Left cardiac atrium (tissue), 4 donors: ENCODE data around the gene C19orf73. TPM values are rescaled to one million over a fixed set of nuclear protein-coding genes. Genes with fewer than 3 reads are reported as not detected.

Experiments
- ATAC-seq, 2 donors: fragments of 200-7000 bp; cut with Tn5 transposase; one replicate each; pipeline ENCODE4 v1.9.1; 2020; ENCODE audit warnings: mild to moderate bottlenecking in 2 of 2, moderate library complexity in 2 of 2
- DNase-seq: peaks from one replicate; pipeline ENCODE4 v3.0.0-alpha.2; 2020
- intact Hi-C, 2 donors: fragments of 100-400 bp; cut with DNase I; formaldehyde crosslinking; loops; one replicate each; pipeline versions ENCODE4 v1.14.1 to v1.15.1; 2022 to 2023
- total RNA-seq, 2 donors: library from RNA; stranded (reverse); fragmentation: NEBNext Ultra II Directional; extraction: Animal tissue kit (Norgen Biotek cat#: 25700); gene quantifications; one replicate each; pipeline ENCODE4 v1.2.1, GENCODE V29; 2021
- donor health status: DM: no; HTN: yes; CAD: no.
- donor health status: DM: no; HTN: yes; CAD: no; lungs with severe emphysema.
- donor health status: DM: yes; HTN: yes; CAD: no.
- donor health status: Dilated cardiomyopathy.

C19orf73 gene
- total RNA-seq, 2 donors from 2014 or later = 0.47 to 1.6 TPM

DNA sequence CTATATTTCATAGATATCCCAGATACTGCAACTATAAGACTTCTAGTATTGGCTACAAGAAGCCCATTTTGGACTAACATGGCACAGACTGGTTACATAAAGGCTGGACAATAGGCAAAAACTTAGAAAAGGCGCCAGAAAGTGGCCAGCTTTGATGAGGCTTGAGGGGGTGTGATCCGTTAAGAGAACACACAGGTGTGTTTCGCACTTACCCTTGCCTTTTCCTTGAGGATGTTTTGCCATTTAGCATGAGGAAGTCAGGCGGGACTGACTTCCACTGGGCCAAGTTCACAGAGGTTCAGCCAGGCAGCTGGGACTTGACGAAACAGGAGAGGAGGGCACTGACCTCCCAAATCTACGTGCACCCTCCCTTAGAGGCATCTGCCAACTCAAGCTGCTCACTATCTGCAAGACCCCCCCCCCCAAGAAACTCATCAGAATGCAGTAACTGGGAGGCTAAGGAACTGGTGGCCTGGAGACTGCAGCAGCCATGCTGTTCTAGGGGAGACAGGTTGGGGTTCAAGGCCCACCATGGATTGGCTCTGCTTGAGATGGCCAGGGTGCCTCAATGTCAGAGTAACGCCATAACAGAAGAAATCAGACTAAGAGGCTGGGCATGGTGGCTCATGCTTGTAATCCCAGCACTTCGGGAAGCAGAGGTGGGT is 9.2 kb downstream of the C19orf73 start:
- DNase-seq (no peak), ATAC-seq (no peak)
- intact Hi-C loops = loop anchor here in 1 of 2 donors (5.0 kb wide), 1 partner anchor 38 kb away; no protein-coding TSS in a partner anchor

- DNase-seq (no peak), ATAC-seq (no peak)
- intact Hi-C loops = no loop called here
Measured at GRCh38 chr19:49109051-49109450, 9.9 kb downstream of the C19orf73 start.

DNA sequence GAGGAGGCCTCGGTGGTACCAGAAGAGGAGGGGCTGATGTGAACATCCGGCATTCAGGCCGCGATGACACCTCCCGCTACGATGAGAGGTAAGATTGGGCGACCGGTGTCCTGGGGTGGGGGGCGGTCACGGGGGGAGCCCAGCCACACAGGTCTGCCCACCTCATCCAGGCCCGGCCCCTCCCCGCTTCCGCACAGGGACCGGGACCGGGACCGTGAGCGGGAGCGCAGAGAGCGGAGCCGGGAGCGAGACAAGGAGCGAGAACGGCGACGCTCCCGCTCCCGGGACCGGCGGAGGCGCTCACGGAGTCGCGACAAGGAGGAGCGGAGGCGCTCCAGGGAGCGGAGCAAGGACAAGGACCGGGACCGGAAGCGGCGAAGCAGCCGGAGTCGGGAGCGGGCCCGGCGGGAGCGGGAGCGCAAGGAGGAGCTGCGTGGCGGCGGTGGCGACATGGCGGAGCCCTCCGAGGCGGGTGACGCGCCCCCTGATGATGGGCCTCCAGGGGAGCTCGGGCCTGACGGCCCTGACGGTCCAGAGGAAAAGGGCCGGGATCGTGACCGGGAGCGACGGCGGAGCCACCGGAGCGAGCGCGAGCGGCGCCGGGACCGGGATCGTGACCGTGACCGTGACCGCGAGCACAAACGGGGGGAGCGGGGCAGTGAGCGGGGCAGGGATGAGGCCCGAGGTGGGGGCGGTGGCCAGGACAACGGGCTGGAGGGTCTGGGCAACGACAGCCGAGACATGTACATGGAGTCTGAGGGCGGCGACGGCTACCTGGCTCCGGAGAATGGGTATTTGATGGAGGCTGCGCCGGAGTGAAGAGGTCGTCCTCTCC is 11.1 kb downstream of the C19orf73 start:
- intact Hi-C loops = no loop called here
- ATAC-seq (no peak), DNase-seq (no peak)

DNA sequence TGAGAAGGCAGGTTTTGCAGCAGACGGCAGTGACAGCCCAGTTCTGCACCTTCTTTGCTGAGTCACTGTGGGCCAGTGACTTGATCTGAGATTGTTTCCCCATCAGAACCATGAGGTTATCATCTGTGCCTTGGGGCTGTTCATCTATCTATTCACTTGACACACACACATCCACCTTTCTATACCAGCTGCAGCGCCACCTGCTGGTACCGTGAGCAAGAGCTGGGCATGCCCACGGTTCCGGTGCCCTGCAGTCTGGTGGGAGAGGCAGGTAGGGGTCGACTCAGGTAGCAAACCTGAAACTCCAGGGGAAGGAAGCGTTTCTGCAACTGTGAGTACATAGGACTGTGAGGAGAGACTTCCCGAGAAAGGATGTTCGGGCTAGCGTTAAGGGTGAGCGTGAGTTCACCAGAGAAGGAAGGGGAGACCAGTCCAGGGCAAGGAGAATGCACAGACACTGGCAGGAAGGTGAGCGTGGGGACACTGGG is 12.3 kb downstream of the C19orf73 start:
- peak; percentile 64 for DNase-seq
- intact Hi-C loops = no loop called here
- peak in 1 of 2 donors; percentile 11 for ATAC-seq

GRCh38 chr19:49104229-49104864 is 14.6 kb downstream of the C19orf73 start:
- no peak for ATAC-seq
- intact Hi-C loops = loop anchor here in 1 of 2 donors (5.0 kb wide), 1 partner anchor 98 kb away; no protein-coding TSS in a partner anchor

GRCh38 chr19:49103331-49104085 is 15.4 kb downstream of the C19orf73 start:
- DNase-seq (no peak), ATAC-seq (no peak)
- intact Hi-C loops = loop anchor here in 1 of 2 donors (5.0 kb wide), 1 partner anchor 99 kb away; no protein-coding TSS in a partner anchor

More at GRCh38 chr19:49104229-49104864, 14.6 kb downstream of the C19orf73 start:
- DNase-seq = no peak

DNA sequence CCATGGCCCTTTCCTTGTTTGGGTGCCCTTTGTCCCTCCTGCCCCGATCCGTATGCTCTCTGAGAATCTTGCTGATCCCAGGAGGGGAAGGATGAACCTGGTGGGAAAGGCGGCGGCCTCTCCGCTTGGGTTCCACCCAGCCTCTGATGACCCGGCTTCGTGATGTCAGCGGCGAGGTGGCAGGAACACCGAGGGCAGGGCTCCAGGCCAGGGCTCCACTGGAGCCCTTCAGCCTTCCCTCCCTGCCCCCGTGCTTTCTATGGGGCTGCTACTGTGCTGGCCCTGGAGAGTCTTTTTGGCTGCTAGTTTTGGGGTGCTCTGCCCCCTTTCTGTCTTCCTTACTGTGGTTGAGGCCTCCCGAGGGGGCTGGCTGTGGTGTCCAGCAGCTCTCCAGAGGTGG is 16.6 kb downstream of the C19orf73 start:
- DNase-seq (no peak), ATAC-seq (no peak)
- intact Hi-C loops = loop anchor here in 1 of 2 donors (5.0 kb wide), 1 partner anchor 100 kb away; no protein-coding TSS in a partner anchor

GRCh38 chr19:49101160-49101559 is 17.8 kb downstream of the C19orf73 start:
- ATAC-seq = no peak
- intact Hi-C loops = loop anchor here in 1 of 2 donors (5.0 kb wide), 1 partner anchor 101 kb away; no protein-coding TSS in a partner anchor
- no peak for DNase-seq

DNA sequence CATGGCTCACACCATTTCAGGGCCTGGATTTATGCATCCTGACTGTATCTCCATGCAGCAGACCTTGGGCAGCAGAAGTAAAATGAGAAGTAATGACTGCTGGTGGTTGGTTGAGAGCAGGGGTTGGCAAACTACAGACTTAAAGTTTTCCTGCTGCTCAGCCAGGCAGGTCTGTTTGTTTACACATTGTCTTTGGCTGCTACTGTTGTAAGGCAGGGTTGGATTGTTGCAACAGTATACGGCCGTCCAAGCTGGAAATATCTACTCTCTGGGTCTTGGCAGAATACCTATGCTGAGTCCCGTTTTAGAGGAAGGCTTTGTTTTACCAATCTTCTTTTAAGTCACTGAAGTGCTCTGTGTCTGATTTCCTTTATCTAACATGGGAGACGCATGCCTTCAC is 20.1 kb downstream of the C19orf73 start:
- ATAC-seq = no peak
- intact Hi-C loops = loop anchor here in 1 of 2 donors (5.0 kb wide), 2 partner anchors 49 to 99 kb away; no protein-coding TSS in a partner anchor
- DNase-seq = no peak

DNA sequence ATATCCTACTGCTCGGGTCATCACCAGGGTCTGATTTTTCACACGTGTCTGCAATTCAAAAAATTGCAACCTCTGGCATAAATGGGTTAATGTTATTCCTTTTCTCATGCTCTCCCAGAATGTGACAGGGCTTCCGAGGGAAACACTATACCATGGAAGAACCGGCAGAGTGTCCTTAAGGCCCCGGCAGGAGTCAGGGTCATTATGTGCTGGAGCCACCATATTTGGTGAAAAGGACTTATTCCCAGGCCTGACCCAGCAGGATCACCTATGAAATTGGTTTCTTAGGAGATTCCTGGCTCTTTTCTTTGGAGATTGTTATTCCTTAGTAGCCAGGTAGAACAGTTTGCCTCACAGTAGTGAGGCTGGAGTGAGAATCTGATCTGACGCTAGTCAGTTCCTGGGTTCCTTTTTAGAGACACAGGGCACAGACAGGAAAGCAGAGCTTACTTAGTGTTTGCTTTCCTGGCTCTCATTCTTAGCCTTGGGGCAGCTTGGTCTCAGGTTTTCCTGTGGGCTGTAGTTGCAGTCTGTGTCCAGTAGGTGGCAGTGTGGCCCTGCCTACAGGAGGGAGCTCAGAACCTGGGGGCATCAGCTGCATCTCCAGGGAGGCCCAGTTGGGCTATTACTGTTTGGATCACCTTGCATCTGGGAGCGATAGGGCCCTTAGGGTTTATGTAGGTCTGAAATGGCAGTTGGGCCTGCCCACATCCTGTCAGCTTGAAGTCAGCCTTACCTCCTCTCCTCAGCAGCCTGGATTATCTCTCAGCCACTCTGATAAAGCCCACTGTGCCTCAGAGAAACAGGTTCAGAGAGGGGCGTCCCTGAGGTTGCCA is 21.3 kb downstream of the C19orf73 start:
- intact Hi-C loops = loop anchor here in 1 of 2 donors (5.0 kb wide), 2 partner anchors 50 to 100 kb away; no protein-coding TSS in a partner anchor
- ATAC-seq (peak; percentile 55 to 65), DNase-seq (peak; percentile 61)

- intact Hi-C loops = loop anchor here in 1 of 2 donors (5.0 kb wide), 2 partner anchors 53 to 103 kb away; no protein-coding TSS in a partner anchor
- peak; percentile 79 to 91 for ATAC-seq
- peak; percentile 67 for DNase-seq
Measured at GRCh38 chr19:49094505-49095482, 24.1 kb downstream of the C19orf73 start.

GRCh38 chr19:49092686-49093085 is 26.3 kb downstream of the C19orf73 start:
- no peak for DNase-seq
- intact Hi-C loops = no loop called here
- no peak for ATAC-seq

GRCh38 chr19:49091391-49092038 is 27.4 kb downstream of the C19orf73 start:
- DNase-seq (no peak), ATAC-seq (no peak)
- intact Hi-C loops = no loop called here

DNA sequence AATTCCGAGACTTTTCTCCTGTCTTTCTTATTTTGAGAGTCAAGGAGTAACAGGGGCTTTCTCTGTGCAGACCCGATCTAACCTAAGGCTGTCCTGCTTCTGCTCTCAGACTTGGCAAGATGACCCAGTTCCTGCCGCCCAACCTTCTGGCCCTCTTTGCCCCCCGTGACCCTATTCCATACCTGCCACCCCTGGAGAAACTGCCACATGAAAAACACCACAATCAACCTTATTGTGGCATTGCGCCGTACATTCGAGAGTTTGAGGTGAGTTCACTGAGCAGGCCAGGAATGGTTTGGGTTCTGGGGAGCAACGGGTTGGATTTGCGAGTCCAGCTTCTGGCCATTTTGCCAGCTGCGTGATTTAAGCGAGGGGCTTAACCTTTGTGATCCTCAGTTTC is 32.6 kb downstream of the C19orf73 start:
- ATAC-seq (no peak), DNase-seq (no peak)
- intact Hi-C loops = no loop called here

DNA sequence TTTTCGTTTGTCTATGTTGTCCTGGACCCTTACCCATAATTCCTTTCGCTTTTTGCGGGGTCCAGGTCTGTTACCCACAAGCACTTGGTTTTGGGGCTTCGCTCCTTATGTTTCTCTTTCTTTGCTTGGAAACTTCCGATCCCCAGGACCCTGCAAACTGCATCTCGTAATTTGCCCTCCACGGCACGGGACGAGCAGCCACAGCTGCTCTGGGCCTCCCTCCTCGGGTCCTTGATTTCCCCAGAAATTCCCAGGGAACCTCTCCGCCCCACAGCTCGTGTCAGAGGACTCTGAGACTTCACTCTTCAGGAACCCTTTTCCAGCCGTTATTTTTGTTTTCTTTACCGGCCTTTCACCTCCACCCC is 33.1 kb downstream of the C19orf73 start:
- intact Hi-C loops = no loop called here
- DNase-seq (no peak), ATAC-seq (no peak)
